GM18858 (cell line): ENCODE measurements around the gene USP38.
"Not testable (repeated sequence)": the region's sequence is repeated elsewhere in the genome, so short reads cannot be mapped to it uniquely, and the experiment has no call there.

ENCODE experiments used
- ATAC-seq: cut with Tn5 transposase; IDR thresholded peaks from one replicate; pipeline ENCODE4 v1.9.1; 2021; ENCODE audit not compliant: unreplicated experiment

USP38 gene

GRCh38 chr4:143202824-143203223 lies 18.1 kb downstream of the USP38 start:
- ATAC-seq: no peak

GRCh38 chr4:143203577-143203976 lies 18.9 kb downstream of the USP38 start:
- ATAC-seq: no peak

- ATAC-seq: no peak
These were observed 22.8 kb downstream of the USP38 start for GRCh38 chr4:143207555-143207954.

- ATAC-seq: no peak
These were observed 27.8 kb downstream of the USP38 start for GRCh38 chr4:143212566-143212965.

GRCh38 chr4:143215873-143216272 lies 31.2 kb downstream of the USP38 start:
- no peak for ATAC-seq

GRCh38 chr4:143224255-143224654 lies 39.5 kb downstream of the USP38 start:
- no peak for ATAC-seq

- no peak for ATAC-seq
These were observed 40.5 kb downstream of the USP38 start for GRCh38 chr4:143225167-143225566.

- no peak for ATAC-seq
These were observed 46.0 kb downstream of the USP38 start for GRCh38 chr4:143230683-143231082.

- ATAC-seq: no peak
These were observed 47.6 kb downstream of the USP38 start for GRCh38 chr4:143232277-143232676.

- ATAC-seq: no peak
These were observed 49.4 kb downstream of the USP38 start for GRCh38 chr4:143234153-143234552.

- not testable (repeated sequence) for ATAC-seq
These were observed 52.5 kb downstream of the USP38 start for GRCh38 chr4:143237195-143237594.

- no peak for ATAC-seq
These were observed 56.4 kb downstream of the USP38 start for GRCh38 chr4:143240939-143241679.

- ATAC-seq: no peak
These were observed 57.2 kb downstream of the USP38 start for GRCh38 chr4:143241892-143242291.

- no peak for ATAC-seq
These were observed 58.3 kb downstream of the USP38 start for GRCh38 chr4:143243041-143243440.

GRCh38 chr4:143246977-143247376 lies 62.3 kb downstream of the USP38 start:
- no peak for ATAC-seq

- no peak for ATAC-seq
These were observed 63.1 kb downstream of the USP38 start for GRCh38 chr4:143247866-143248265.

GRCh38 chr4:143248827-143249226 lies 64.1 kb downstream of the USP38 start:
- ATAC-seq: no peak

- ATAC-seq: no peak
These were observed 65.9 kb downstream of the USP38 start for GRCh38 chr4:143250617-143251016.

GRCh38 chr4:143251348-143251747 lies 66.6 kb downstream of the USP38 start:
- no peak for ATAC-seq

- no peak for ATAC-seq
These were observed 67.1 kb downstream of the USP38 start for GRCh38 chr4:143251779-143252178.

- ATAC-seq: no peak
These were observed 67.8 kb downstream of the USP38 start for GRCh38 chr4:143252478-143252877.

GRCh38 chr4:143253166-143253565 lies 68.4 kb downstream of the USP38 start:
- no peak for ATAC-seq
